ENCODE results near the gene ARMH1. TPM values are rescaled to one million over a fixed set of nuclear protein-coding genes. Genes with fewer than 3 reads are reported as not detected.
A peak's percentile ranks its signal among the peaks of the same experiment; 100 is the strongest.

The ARMH1 gene
- total and polyA plus RNA-seq, 8 donors = 4.0 to 8.1 (median 6.3) TPM

DNA sequence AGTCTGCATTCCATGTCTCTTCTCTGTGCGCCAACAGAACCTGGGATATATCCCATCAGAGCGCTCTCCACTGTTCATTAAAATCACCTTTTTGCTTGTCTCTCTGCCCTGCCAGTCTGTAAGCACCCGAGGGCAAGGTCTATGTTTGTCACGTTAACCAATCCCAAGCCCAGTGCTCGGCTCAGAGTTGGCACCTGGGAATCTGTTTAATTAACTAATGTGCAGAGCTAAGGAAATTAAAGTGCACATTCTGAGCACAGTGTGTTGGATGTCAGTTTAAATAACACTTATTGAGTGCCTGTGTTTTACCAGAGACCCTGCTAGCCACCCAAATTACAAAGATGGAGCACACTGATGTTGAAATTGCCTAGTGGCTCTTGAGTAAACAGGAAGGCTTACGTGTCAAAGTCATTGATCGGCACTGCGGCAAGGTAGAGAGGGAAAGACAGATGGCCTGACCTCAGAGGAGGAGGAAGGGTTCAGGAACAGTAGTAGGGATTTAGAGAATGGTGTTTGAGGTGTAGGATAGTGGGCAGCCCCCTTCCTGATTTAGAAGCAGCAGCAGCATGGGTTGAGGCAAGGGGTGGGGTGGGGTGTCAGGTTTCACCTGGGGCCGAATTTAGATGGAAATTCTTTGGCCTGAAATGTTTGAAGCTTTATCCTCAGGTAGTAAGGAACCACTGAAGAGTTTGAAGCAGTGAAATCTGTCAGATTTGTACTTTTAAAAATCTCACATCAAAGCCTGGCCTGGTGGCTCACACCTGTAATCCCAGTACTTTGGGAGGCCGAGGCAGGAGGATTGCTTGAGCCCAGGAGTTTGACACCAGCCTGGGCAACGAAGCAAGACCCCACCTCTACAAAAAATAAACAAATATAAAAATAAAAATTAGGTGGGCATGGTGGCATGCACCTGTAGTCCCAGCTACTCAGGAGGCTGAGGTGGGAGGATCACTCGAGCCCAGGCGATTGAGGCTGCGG, 7.7 kb downstream of the ARMH1 start:
- H3K36me3 ChIP-seq = no peaks in the 10 kb centered on the region
- TF ChIP-seq, protein P1, sequence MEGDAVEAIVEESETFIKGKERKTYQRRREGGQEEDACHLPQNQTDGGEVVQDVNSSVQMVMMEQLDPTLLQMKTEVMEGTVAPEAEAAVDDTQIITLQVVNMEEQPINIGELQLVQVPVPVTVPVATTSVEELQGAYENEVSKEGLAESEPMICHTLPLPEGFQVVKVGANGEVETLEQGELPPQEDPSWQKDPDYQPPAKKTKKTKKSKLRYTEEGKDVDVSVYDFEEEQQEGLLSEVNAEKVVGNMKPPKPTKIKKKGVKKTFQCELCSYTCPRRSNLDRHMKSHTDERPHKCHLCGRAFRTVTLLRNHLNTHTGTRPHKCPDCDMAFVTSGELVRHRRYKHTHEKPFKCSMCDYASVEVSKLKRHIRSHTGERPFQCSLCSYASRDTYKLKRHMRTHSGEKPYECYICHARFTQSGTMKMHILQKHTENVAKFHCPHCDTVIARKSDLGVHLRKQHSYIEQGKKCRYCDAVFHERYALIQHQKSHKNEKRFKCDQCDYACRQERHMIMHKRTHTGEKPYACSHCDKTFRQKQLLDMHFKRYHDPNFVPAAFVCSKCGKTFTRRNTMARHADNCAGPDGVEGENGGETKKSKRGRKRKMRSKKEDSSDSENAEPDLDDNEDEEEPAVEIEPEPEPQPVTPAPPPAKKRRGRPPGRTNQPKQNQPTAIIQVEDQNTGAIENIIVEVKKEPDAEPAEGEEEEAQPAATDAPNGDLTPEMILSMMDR (IDR thresholded peaks at IDR 0.05) = no peak
- H3K9me3 ChIP-seq = no peaks in the 10 kb centered on the region
- DNase-seq = no peak
- H3K4me1 ChIP-seq = peaks cover 9 to 41% of the 10 kb centered on the region in 2 donors
- no peak overlapping the region for H3K4me3 ChIP-seq
- ATAC-seq = peak; percentile 33
- H3K27me3 ChIP-seq = no peaks in the 10 kb centered on the region
- intact Hi-C loops (cut with DNase I) = no loop called here
- H3K27ac ChIP-seq = no peak overlapping the region

DNA sequence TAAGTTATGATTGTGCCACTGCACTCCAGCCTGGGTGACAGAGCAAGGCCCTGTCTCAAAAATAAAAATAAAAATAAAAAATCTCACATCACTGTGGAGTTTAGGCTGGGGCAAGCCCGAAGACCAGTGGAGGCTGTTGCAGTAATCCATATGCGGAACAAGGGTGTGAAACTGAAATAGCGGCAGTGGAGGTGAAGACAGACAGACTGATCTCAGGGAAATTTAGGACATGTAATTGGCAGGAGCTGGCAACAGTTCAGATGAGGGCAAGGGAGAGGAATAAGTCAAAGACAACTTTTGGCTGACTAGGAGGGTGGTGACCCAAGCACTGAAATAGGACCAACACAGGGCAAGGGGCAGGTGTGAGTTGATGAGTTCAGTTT, 8.4 kb downstream of the ARMH1 start:
- intact Hi-C loops (cut with DNase I) = no loop called here
- DNase-seq (no peak), ATAC-seq (no peak)
- Histone ChIP-seq H3K4me1 (peaks cover 2 to 35% of the 10 kb centered on the region in 2 donors), H3K9me3 (no peaks in the 10 kb centered on the region), H3K27me3 (no peaks in the 10 kb centered on the region), H3K4me3 (no peak overlapping the region), H3K36me3 (no peaks in the 10 kb centered on the region), H3K27ac (no peak overlapping the region)
- TF ChIP-seq, protein P1 (IDR thresholded peaks at IDR 0.05) = no peak

DNA sequence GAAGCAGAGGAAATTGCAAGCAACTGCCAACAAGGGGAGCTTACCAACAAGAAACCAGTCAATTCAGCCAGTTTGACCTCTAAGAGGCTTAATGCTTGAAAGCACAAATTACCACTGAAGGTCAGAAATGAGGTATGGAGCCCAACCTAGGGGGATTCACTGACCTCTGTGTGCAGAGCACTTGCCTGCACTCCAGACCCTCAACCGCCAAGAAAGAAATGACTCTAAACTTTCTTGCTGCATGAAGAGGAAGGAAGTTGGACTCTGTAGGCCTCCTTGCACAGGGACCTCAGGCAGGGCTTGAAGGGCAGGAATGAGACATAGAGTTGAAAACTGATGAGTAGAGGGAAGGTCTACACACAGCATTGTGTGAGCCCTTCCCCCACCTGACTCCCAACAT, 10.0 kb downstream of the ARMH1 start:
- Histone ChIP-seq H3K4me1 (peaks cover 0 to 26% of the 10 kb centered on the region in 2 donors), H3K27me3 (no peaks in the 10 kb centered on the region), H3K27ac (peak overlapping the region in 1 of 2 donors; percentile 61), H3K36me3 (no peaks in the 10 kb centered on the region), H3K9me3 (no peaks in the 10 kb centered on the region), H3K4me3 (no peak overlapping the region)
- intact Hi-C loops (cut with DNase I) = no loop called here
- TF ChIP-seq, protein P1 (IDR thresholded peaks at IDR 0.05) = no peak
- ATAC-seq (no peak), DNase-seq (peak in 1 of 4 donors; percentile 32)

DNA sequence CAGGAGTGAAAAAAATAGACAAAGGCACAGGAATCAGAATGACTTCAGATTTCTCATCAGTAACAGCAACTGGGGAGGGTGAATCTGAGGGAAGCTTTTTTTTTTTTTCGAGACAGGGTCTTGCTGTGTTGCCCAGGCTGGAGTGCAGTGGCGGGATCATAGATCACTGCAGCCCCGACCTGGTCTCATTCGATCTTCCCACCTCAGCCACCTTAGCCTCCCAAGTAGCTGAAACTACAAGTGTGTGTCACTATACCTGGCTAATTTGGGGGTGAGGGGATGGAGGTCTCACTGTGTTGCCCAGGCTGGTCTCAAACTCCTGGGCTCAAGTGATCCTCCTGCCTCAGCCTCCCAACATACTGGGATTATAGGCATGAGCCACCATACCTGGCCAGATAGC, 10.7 kb downstream of the ARMH1 start:
- DNase-seq = no peak
- Histone ChIP-seq H3K27me3 (no peaks in the 10 kb centered on the region), H3K27ac (peak overlapping the region in 1 of 2 donors; percentile 61), H3K4me1 (peaks cover 0 to 26% of the 10 kb centered on the region in 2 donors), H3K9me3 (no peaks in the 10 kb centered on the region), H3K4me3 (no peak overlapping the region), H3K36me3 (no peaks in the 10 kb centered on the region)
- TF ChIP-seq, protein P1 (IDR thresholded peaks at IDR 0.05) = no peak
- no peak for ATAC-seq
- intact Hi-C loops (cut with DNase I) = no loop called here

DNA sequence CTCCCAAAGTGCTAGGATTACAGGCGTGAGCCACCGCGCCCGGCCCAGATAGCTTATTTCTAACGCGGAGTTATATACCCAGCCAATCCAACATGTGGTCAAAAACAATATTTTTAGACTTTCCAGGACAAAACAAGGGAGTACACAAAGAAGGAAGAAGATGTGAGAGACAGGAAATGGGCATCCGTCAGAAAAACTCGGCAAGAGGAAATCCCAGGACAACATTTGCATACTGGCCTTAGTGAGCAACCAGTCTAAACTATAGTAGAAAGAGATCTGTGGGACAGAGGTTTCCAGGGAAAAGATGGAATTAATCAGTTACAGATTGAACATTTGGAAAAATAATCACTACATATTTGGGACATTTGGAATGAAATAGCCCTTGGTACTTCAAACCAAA, 11.4 kb downstream of the ARMH1 start:
- ATAC-seq = no peak
- Histone ChIP-seq H3K36me3 (no peaks in the 10 kb centered on the region), H3K4me3 (no peak overlapping the region), H3K27me3 (no peaks in the 10 kb centered on the region), H3K4me1 (peaks cover 0 to 26% of the 10 kb centered on the region in 2 donors), H3K9me3 (no peaks in the 10 kb centered on the region), H3K27ac (no peak overlapping the region)
- intact Hi-C loops (cut with DNase I) = no loop called here
- DNase-seq = peak in 1 of 4 donors; percentile 4
- TF ChIP-seq, protein P1 (IDR thresholded peaks at IDR 0.05) = no peak

Measured in left lung (tissue), 10 donors.